ENCODE measurements around the gene IL1A.

The IL1A gene

DNA sequence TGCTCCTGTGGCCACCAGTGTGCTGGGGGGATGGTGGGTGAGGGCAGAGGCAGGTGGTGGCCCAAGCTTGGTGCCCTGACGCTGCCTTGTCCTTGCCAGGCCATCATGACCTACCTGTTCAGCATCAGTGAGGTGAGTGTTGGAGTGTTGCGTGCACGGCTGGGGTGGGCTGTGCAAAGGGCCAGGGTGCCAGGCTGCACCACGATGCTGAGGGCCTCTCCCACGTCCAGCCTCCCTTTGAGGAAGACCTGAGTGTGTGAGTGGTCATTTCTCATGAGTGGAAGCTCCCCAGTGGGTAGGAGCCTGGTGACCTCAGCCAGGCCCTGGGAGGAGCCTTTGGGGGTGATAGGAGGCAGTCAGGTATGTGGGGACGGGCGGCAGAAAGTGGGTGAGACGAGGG lies 60.3 kb downstream of the IL1A start:
- no peak overlapping the region for H3K27ac ChIP-seq
- no peaks in the 10 kb centered on the region for H3K27me3 ChIP-seq (ENCODE audit: insufficient read depth, low read depth, severe bottlenecking)
- no peak for DNase-seq
- no peaks in the 10 kb centered on the region for H3K36me3 ChIP-seq
- H3K4me3 ChIP-seq (ENCODE audit: low read depth, low read length): no peak overlapping the region
- no peaks in the 10 kb centered on the region for H3K9me3 ChIP-seq (ENCODE audit: severe bottlenecking)
- TF ChIP-seq, protein P1, sequence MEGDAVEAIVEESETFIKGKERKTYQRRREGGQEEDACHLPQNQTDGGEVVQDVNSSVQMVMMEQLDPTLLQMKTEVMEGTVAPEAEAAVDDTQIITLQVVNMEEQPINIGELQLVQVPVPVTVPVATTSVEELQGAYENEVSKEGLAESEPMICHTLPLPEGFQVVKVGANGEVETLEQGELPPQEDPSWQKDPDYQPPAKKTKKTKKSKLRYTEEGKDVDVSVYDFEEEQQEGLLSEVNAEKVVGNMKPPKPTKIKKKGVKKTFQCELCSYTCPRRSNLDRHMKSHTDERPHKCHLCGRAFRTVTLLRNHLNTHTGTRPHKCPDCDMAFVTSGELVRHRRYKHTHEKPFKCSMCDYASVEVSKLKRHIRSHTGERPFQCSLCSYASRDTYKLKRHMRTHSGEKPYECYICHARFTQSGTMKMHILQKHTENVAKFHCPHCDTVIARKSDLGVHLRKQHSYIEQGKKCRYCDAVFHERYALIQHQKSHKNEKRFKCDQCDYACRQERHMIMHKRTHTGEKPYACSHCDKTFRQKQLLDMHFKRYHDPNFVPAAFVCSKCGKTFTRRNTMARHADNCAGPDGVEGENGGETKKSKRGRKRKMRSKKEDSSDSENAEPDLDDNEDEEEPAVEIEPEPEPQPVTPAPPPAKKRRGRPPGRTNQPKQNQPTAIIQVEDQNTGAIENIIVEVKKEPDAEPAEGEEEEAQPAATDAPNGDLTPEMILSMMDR (IDR thresholded peaks at IDR 0.05; ENCODE audit: low read depth, low read length): no peak

All from WERI-Rb-1 (cell line).